HUDEP-2 (cell line): ENCODE data around the gene SPSB2.

Experiments used
- DNase-seq, 76 experiments: peaks; one replicate each; lab custom pipeline; 2025; ENCODE audit not compliant: unreplicated experiment in 76 of 76; lab: John Stamatoyannopoulos, UW

SPSB2 gene

GRCh38 chr12:6822426-6823135 is 50.5 kb downstream of the SPSB2 start:
- no peak for DNase-seq

- no peak for DNase-seq
These were observed 51.3 kb downstream of the SPSB2 start, which contains the start of gene GPR162 for GRCh38 chr12:6821591-6822425. Gene GPR162 (plus strand): TSS chr12:6821821. CDS start chr12:6823899, 2,078 bp downstream.
